T follicular helper cell (primary cell): ENCODE results near the gene SLC25A29.

ENCODE experiments used
- DNase-seq: peaks from one replicate; pipeline ENCODE4 v3.0.0-alpha.2; 2020; ENCODE audit warnings: low read depth

The SLC25A29 gene

GRCh38 chr14:100281286-100282082, 24.8 kb downstream of the SLC25A29 start:
- DNase-seq, result no peak

- DNase-seq, result no peak
These were observed 26.7 kb downstream of the SLC25A29 start for GRCh38 chr14:100279563-100279962.

DNA sequence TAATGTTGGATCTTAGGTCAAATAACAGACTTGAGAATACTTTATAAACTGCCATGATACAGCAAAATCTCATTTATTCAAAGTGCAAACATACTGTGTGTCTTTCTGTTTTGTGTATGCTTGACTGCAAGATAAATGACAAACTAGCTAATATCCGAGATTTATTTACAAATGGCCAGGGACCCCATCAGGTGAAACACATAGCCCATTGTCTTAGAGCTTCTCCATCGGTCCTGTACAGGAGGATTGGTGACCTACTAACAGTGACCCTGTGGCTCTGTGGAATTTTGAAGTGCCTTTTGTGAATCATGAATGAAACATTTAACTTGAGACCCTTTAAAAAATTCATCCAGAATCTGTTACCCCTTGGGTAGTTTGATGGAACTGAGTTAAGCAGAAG, 27.1 kb downstream of the SLC25A29 start:
- no peak for DNase-seq

DNA sequence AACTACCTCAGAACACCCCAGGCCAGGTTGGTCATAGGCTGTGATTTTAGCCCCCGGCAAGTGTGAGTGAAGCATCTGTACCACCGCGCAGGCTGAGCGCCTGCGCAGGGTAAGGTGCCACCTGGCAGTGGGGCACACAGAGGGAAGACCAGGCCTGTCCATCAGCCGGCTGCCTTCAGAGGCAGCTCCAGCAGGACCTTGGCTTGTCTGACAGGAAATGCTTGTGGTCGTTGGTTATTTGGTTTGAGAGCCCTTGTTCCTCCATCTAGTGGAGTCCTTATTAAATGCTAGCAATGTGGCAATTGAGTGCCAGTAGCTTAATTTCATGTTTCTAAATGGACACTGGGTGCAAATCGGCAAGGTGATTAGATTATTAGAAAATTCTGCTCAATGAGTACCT, 27.5 kb downstream of the SLC25A29 start:
- no peak for DNase-seq

GRCh38 chr14:100275214-100275613, 31.0 kb downstream of the SLC25A29 start:
- DNase-seq, result no peak

GRCh38 chr14:100274250-100274649, 32.0 kb downstream of the SLC25A29 start:
- no peak for DNase-seq

DNA sequence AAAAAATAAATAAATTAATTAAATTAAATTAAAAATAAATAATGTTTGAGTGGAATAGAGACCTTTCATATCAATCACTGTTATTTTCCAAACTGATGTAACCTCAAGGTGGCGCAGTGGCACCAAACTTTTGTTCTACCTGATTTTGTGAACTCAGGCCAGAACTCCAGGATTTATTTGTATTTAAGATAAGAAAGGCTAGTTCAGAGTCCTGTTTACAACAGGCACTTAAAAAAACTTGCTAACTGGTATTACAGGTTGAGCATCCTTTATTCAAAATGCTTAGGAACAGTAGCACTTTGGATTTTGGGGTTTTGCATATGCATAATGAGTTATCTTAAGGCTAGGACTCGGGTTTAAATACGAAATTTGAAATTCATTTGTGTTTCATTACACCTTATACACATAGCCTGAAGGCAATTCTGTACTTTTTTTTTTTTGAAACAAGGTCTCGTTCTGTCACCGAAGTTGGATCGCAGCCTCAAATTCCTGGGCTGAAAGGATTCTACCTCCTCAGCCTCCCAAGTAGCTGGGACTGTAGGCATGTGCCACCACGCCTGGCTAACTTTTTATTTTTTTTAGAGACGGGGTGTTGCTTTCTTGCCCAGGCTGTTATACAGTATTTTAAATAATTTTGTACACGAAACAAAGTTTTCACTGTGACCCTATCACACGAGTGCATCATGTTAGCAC, 34.9 kb downstream of the SLC25A29 start:
- no peak for DNase-seq

- no peak for DNase-seq
These were observed 37.5 kb downstream of the SLC25A29 start for GRCh38 chr14:100268591-100269207.

DNA sequence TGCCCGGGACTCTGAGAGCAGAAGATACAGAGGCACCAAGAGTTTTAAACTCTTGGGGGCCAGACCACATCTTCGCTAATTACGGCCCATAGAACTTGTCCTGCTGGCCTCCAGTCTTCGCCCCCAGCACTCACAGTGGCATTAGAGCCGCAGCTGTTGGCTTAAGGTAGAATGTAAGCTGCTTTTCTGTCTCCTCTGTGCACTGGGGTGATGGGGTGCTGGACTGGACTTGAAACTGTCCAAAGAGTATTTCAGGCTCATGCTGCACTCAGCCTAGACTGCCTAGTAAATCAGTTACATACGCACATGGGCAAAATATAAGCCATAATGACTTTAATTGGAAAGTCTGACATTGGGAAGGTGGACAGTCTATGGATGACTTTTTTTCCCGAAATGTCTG, 38.3 kb downstream of the SLC25A29 start:
- no peak for DNase-seq

GRCh38 chr14:100263141-100263540, 43.1 kb downstream of the SLC25A29 start:
- DNase-seq, result no peak

- DNase-seq, result no peak
These were observed 43.7 kb downstream of the SLC25A29 start for GRCh38 chr14:100262545-100262944.

DNA sequence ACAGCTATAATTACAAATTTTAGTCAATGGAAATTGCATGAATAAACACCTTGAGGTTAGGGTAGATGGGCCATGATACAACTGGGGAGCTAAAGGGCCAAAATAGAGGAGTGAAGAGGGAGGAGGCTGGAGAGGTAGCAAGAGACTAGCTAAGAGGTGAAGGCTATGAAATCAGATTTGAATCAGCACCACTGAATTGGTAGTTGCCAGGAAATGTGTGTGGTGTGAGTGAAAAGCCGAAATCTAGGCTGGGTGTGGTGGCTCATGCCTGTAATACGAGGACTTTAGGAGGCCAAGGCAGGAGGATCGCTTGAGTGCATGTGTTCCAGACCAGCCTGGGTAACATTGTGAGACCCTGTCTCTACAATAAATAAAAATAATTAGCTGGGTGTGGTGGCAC, 44.6 kb downstream of the SLC25A29 start:
- DNase-seq, result no peak

DNA sequence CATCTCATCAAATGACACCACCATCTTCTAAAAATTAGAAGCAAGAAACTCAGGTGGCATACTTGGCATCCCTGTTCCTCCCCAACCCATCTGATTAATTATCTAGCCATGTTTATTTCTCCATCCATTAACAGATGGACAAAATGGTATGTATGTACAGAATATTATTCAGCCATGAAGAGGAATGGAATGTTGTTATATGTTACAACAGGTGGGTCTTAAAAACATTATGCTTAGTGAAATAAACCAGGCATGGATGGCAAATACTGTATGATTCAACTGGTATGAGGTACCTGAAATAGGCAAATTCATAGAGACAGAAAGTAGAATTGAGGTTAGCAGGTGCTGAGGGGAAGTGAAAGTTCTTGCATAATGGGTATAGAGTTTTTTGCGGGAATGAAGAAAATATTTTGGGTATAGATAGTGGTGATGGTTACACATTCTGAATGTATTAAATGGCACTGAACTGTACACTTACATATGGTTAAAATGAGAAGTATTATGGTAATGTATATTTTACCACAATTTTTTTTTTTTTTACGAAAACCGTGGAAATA, 49.8 kb downstream of the SLC25A29 start:
- no peak for DNase-seq

GRCh38 chr14:100252684-100253083, 53.6 kb downstream of the SLC25A29 start:
- DNase-seq, result no peak

DNA sequence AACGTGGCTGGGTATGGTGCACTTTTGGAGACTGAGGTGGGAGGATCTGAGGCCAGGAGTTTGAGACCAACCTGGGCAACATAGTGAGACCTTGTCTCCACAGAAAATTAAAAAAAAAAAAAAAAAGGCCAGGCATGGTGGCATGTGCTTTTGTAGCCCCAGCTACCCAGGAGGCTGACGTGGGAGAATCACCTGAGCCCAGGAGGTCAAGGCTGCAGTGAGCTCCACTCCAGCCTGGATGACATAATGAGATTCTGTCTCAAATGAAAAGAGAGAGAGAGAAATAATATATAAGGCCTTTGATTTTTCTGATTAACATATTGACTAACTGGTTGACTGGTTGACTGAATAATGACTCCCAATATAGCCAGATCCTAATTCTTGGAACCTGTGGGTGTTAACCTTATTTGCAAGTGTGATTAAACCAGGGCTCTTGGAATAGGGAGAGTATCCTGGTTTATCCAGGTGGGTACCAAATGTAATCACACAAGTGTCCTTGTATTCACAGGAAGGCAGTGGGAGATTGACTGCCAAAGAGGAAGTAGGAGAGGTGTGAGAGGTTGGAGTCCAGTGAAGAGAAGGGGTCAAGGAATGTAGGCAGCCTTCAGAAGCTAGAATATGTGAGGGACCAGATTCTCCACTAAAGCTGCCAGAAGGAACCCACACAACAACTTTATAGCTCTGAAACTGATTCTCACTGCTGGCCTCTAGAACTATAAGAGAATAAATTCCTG, 55.3 kb downstream of the SLC25A29 start:
- no peak for DNase-seq

DNA sequence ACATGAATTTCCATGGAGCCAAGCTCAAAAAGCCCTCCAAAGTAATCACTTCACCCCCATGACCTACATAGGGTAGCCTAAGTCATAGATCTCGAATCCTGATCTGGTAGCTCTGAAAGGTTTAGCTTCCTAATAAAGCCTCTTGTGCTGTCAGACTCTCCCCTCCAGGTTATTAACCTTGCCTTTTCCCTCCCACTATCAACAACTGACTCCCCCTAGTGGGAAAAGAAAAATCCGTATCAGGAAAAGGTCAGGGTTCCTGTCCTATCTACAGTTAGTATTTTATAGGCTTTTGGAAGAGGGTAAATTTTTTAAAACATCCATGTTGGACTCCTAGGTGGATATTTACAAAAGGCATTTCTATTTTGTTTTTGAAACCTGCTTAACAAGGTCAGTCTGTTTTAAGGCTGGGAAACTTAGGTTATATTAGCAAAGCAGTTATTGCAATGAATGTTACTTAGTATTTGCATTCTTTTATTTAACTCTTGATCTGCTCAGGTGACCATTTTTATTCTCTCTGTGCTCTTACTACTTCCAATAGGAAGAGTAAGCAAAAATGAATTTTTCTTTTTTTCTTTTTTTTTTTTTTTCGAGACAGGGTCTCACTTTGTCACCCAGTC, 59.3 kb downstream of the SLC25A29 start:
- no peak for DNase-seq

GRCh38 chr14:100243020-100243419, 63.2 kb downstream of the SLC25A29 start:
- no peak for DNase-seq

DNA sequence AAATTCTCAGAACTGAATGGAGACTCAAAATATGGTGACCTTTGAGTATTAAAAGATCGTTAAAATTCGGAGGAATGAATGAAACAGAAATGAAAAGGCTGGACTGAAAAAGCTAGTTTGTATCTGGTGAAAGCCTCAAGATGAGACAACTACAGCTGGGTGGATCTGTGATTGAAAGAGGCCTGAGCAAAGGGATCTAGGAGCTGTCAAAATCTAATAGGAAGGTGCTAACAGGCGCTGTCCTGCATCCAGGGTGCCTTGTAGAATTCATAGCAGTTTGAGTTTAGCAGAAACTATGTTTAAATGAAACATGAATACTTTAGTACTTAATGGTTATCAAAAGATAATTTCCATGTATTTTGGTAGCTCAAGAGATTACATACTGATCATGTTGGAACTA, 65.0 kb downstream of the SLC25A29 start:
- no peak for DNase-seq
